GM18520 (cell line): ENCODE data around the gene SLC18B1.

Experiments used
- ATAC-seq: cut with Tn5 transposase; IDR thresholded peaks from one replicate; pipeline ENCODE4 v1.9.1; 2021; ENCODE audit not compliant: unreplicated experiment

The SLC18B1 gene

GRCh38 chr6:132797951-132798868, at the start of gene SLC18B1:
TSS of gene SLC18B1 (minus strand) at chr6:132798637. CDS start at chr6:132798456, 181 bp downstream.
- peak; percentile 26 for ATAC-seq

GRCh38 chr6:132843316-132844035, 45.0 kb upstream of the SLC18B1 start:
- no peak for ATAC-seq

DNA sequence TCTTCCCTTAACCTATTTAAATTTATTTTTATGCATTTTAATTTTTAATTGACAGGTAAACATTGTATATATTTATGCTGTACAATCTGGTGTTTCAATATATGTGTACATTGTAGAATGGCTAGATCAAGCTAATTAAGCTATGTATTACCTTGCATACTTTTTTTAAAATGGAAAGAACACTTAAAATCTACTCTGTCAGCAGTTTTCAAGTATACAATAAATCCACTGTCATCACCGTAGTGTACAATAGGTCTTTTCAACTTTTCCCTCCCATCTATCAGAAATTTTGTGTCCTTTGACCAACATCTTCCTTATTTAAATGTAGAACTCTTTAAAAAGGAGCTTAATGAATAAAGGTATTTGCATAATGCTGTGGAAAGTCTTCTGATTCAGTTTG, 43.5 kb upstream of the SLC18B1 start:
- no peak for ATAC-seq

- no peak for ATAC-seq
These were observed 34.5 kb upstream of the SLC18B1 start for GRCh38 chr6:132832891-132833290.

DNA sequence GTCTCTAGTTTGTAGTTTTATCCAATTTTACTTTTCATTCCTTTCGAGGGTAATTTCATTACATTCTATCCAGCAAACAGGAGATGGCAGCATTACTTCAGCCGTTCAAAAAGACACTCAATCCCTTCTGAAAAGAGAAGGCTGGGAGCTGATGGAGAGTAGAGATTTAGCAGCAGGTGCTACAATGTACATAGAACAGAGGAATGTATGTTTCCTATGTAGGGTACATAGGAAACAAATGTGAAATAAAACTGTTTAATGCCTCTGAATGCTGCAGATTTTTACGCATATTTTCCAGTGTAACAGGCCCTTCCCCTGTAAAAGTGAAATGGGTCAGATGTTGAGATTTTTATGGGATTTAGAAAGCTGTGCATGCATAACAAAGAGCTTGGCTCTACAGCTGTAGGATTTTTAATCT, 31.9 kb upstream of the SLC18B1 start:
- ATAC-seq, result no peak

DNA sequence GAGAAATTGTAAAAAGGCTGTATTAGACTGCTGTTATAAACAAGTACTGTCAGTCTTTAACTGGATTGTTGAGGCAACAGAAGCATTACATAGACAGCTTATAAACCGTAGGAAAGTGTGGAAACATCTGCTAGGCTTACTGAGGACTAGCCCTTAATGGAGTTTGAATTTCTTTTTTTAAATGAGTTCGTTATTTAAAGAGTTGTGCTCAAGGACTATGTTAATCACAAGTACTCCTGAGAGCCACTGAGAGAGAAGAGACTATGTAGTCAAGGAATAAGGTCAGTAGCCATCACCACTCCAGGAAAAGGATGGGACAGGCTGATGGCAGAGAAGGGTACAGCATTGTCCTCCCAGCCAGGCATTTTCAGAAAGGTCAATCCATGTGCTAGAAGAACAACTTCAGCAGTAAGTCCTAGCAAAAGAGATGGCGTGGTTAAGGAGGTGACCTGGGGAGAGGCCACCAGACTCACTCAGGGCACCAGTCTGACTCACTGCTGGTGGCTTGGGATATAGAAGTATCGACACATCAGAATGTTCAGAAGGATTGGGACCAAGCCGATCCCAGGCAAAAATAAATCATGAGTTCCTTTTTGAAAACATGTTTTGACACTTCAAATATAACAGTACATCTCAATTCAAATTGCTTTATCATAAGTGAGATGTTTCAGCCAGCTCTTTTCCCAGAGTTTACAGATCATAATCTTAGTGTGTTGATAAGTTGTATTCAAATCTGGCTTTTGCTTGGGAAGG, 22.4 kb upstream of the SLC18B1 start:
- ATAC-seq, result no peak

GRCh38 chr6:132819405-132820161, 21.1 kb upstream of the SLC18B1 start:
- ATAC-seq, result no peak

DNA sequence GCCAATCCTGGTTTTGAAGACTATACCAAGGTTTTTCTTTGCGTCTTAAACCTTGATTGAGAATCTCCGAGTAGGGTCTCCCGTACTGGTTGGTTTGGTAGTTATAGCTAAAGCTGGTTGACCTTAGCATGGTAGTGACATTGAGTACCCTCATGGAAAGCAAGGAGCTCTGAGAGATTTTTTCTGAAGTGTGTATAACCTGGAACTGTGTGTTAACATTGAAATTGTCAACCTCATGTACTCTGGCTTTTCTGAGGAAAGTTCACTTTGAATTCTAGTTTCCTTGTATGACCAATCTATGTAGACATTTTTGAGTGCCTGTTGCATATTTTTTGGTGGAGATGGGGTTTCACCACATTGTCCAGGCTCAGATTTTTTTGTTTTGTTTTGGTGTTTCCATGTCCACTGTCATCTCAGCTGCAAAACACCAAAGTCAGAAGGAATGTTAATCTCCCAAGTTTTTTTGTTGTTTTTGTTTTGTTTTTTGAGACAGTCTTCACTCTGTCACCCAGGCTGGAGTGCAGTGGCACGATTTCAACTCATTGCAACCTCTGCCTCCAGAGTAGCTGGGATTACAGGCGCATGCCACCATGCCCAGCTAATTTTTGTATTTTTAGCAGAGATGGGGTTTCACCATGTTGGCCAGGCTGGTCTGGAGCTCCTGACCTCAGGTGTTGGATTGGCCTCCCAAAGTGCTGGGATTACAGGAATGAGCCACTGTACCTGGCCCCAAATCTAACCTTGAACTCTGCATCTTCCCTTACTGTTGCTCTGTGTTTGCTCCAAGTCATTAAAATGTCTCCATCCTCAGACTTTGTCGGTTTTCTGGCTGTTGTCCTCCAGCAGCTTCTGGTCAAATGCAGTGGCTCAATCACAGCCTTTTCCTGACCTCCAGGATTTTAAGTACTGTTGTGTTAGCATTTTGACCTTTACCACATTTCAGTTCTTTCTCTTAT, 20.2 kb upstream of the SLC18B1 start:
- no peak for ATAC-seq

DNA sequence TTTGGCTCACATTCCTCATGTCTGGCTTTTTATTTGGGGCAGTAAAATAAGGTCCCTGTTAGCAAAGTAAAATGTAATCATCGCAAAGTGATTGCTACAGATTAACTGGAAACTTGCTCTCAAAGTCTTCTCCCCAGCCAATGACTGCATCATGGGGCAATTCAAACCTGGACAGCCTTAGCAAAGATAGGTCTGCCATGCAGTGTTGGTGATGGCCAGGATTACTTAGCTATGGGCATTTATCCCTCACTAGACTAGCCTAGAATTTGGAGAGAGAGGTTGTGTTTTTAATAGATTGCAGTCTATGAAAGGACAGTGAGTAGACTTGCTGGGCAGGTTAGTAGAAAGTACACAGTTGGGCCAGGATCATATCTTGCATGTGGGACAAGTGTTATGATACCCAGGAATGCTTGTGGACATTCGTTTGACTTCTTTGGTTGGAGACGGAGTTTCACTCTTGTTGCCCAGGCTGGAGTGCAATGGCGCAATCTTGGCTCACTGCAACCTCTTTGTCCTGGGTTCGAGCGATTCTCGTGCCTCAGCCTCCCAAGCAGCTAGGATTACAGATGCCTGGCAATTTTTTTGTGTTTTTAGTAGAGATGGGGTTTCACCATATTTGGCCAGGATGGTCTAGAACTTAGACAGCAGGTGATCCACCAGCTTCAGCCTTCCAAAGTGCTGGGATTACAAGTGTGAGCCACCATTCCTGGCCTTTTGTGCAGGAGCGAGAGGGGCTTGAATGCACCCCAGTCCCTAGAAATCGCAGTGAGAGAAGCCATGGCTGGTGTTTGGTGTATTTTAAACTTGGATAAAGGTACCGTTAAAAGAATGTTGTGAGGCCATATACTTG, 19.3 kb upstream of the SLC18B1 start:
- ATAC-seq, result no peak

DNA sequence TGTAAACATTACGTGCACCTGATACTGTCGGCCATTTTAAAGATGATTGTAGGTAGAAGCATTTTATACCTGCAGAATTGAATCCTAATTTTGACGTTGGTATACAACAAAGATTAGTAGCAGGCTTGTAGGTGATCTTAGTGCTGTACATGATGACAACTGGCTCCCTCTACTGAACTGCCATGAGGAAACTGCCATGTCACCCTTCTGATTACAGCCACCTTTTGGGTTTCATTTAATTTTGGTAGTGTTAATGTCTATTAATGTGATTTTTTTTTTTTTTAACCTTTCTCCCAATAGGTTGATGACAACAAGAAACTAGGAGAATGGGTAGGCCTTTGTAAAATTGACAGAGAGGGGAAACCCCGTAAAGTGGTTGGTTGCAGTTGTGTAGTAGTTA, 18.2 kb upstream of the SLC18B1 start:
- no peak for ATAC-seq

DNA sequence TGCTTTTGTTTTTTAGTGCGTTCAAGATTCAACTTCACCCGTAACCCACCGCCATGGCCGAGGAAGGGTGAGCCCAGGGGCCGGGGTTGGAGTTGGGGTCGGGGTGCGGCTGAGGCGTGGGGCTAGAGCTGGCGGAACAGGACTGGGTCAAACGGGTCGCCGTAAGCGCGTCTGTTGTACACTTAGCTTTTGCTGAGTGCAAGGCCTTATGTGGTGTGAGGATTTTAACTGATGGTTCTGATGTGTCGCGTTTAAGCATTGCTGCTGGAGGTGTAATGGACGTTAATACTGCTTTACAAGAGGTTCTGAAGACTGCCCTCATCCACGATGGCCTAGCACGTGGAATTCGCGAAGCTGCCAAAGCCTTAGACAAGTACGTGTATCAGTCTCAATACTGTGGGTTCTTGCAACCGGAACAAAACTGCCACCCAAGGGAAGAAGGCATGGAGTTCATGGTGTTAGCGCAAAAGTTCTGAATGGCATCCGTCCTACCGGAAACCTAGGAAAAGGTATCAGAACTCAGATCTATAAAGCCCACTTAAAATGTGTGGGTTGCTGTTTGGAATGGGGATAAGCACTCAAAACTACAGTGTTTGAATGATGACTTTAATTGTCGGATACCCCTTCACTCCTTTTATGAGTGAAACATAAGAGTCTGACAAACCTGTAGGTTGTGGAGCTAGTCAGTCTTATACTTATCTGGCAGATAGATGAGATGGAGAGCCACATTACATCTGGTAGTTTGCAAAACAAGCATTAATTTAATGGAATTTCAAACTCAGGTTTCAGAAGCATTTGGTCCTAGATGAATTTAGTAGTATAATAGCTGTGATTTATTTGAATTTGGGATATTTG, 16.5 kb upstream of the SLC18B1 start:
- peak; percentile 1 for ATAC-seq

DNA sequence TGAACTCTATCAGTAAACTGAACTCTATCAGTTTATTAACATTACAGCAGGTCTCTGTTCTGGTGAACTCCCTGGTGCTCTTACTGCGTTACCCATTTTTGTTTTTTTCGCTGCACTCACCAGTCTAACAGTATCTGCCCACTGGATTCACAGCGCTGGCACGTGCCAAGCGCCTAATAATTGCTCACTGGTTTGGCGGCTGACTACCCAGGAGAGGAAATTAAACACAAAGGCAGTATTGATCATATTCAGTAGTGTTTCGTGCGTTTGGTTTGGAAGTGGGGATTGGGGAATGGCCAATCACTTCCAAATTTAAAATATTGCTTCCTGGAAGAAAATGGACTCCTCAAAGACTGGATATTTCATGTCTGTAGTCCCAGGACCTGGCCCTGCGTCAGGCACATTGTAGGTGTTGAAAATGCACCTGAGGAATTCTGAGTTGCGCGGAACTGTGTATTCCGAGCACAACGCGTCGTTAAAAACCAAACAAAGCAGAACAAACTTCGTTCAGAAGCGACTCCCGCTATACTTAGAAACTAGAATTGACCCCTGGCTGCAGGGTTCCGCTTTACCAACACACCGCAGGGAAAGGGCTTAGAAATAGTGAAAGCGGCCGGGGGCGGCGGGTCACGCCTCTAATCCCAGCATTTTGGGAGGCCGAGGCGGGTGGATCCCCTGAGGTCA, 14.9 kb upstream of the SLC18B1 start:
- ATAC-seq, result no peak

- ATAC-seq, result no peak
These were observed 14.3 kb upstream of the SLC18B1 start for GRCh38 chr6:132812756-132813172.

GRCh38 chr6:132812255-132812732, 13.9 kb upstream of the SLC18B1 start:
- no peak for ATAC-seq

GRCh38 chr6:132811276-132811675, 12.8 kb upstream of the SLC18B1 start:
- no peak for ATAC-seq

DNA sequence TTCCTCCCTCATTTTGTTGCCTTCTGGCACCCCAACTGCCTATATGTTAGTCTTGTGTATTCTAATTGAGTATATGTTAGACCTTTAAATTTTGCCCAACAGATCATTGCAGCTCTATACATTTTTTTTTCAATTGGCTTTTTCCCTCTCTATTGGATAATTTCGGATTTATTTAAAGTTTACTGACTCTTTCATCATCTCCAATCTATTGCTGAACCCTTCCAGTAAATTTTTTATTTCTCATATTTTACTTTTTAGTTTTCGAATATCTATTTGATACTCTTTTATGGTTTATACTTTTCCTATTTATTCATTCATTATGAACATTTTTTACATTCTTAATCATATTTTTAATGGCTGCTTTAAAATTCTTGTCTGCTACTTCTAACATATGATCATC, 7.1 kb upstream of the SLC18B1 start:
- ATAC-seq, result no peak

- no peak for ATAC-seq
These were observed 5.8 kb upstream of the SLC18B1 start for GRCh38 chr6:132804251-132804650.
